ENCODE results near the gene CDC40.

DNA sequence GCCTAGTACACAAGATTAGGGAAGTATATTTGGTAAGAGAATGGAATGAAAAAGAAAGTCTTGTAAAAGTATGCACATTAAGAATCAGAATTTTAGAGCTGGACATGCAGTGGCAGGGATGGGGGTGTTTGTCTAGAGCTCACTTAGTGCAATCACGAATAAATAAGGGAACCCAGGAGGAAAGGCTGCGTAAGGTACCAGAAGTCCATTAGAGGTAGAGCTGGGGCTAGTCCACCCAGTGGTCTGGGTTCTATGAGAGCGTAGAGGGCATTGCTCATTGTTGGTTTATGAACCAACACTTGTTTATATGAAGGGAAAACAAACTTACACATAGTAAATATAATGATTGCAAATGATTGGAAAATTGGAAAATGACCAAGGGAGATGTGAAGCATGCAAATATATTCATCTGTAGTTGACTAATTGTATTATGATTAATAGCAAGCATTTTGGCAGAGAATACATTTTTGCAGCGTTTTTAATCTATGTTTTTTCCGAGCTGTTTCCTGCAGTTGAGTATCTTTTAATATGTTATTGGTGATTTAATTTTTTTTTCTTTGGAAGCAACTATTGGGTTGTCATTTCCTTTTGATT, 3.2 kb downstream of the CDC40 start:
- TF ChIP-seq EZH2phosphoT487 (IDR thresholded peaks at IDR 0.05; ENCODE audit: borderline replicate concordance, low read depth) (no peak), POLR2AphosphoS5 (IDR thresholded peaks at IDR 0.05; ENCODE audit: low read depth, low read length) (no peak), YY1 (IDR thresholded peaks at IDR 0.05; ENCODE audit: low read depth) (no peak), EP300 (IDR thresholded peaks at IDR 0.05; ENCODE audit: borderline replicate concordance in 1 of 2, low read depth in 1 of 2, low read length in 1 of 2) (no peak), CTCF (IDR thresholded peaks at IDR 0.05) (no peak)

Data from SK-N-SH (cell line).